Measurements from ENCODE around the gene CDH4.

The CDH4 gene

GRCh38 chr20:61394088-61394799 lies 142.2 kb downstream of the CDH4 start:
- no peak for DNase-seq (ENCODE audit: low spot score)
- CTCF ChIA-PET: interaction anchor here (0.5 kb wide), 1 partner anchor 36 kb away, joined by 4 read pairs; no protein-coding TSS in a partner anchor
- TF ChIP-seq CTCF (conservative IDR thresholded peaks at IDR 0.05; ENCODE audit: low read depth): no peak
- POLR2A ChIA-PET (ENCODE audit: low non-redundant PET): no interaction called here
- no peak overlapping the region for H3K27ac ChIP-seq

- ChIA-PET CTCF (no interaction called here), POLR2A (ENCODE audit: low non-redundant PET) (no interaction called here)
- no peak for DNase-seq (ENCODE audit: low spot score)
- no peak for TF ChIP-seq CTCF (conservative IDR thresholded peaks at IDR 0.05; ENCODE audit: low read depth)
- H3K27ac ChIP-seq: no peak overlapping the region
Observed at GRCh38 chr20:61396262-61396848, 144.3 kb downstream of the CDH4 start.

GRCh38 chr20:61397146-61397545 lies 145.1 kb downstream of the CDH4 start:
- H3K27ac ChIP-seq: no peak overlapping the region
- no peak for TF ChIP-seq CTCF (conservative IDR thresholded peaks at IDR 0.05; ENCODE audit: low read depth)
- DNase-seq (ENCODE audit: low spot score): no peak
- CTCF ChIA-PET: interaction anchor here (0.6 kb wide), 1 partner anchor 79 kb away, joined by 3 read pairs; no protein-coding TSS in a partner anchor
- POLR2A ChIA-PET (ENCODE audit: low non-redundant PET): no interaction called here

- CTCF ChIA-PET: no interaction called here
- no peak overlapping the region for H3K27ac ChIP-seq
- no peak for TF ChIP-seq CTCF (conservative IDR thresholded peaks at IDR 0.05; ENCODE audit: low read depth)
Observed at GRCh38 chr20:61397790-61398189, 145.7 kb downstream of the CDH4 start.

GRCh38 chr20:61399433-61399832 lies 147.4 kb downstream of the CDH4 start:
- no peak overlapping the region for H3K27ac ChIP-seq
- no peak for DNase-seq (ENCODE audit: low spot score)
- TF ChIP-seq CTCF (conservative IDR thresholded peaks at IDR 0.05; ENCODE audit: low read depth): no peak
- POLR2A ChIA-PET (ENCODE audit: low non-redundant PET): no interaction called here
- CTCF ChIA-PET: no interaction called here

More at GRCh38 chr20:61397790-61398189, 145.7 kb downstream of the CDH4 start:
- POLR2A ChIA-PET (ENCODE audit: low non-redundant PET): no interaction called here
- DNase-seq (ENCODE audit: low spot score): no peak

- H3K27ac ChIP-seq: no peak overlapping the region
- TF ChIP-seq CTCF (conservative IDR thresholded peaks at IDR 0.05; ENCODE audit: low read depth): no peak
- DNase-seq (ENCODE audit: low spot score): no peak
- ChIA-PET POLR2A (ENCODE audit: low non-redundant PET) (no interaction called here), CTCF (interaction anchor here (0.5 kb wide), 1 partner anchor 111 kb away, joined by 3 read pairs; no protein-coding TSS in a partner anchor)
Observed at GRCh38 chr20:61400499-61400898, 148.4 kb downstream of the CDH4 start.
